Measurements from ENCODE around the gene ZNF783.

Gene ZNF783

DNA sequence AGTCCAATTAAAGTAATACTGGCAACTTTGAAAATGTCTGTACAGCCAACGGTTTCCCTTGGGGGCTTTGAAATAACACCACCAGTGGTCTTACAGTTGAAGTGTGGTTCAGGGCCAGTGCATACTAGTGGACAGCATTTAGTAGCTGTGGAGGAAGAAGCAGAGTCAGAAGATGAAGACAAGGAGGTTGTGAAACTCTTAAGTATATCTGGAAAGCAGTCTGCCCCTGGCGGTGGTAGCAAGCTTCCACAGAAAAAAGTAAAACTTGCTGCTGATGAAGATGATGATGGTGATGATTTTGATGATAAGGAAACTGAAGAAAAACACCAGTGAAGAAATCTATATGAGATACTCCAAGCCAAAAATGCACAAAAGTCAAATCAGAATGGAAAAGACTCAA lies 72.2 kb downstream of the ZNF783 start:
- no peaks in the 10 kb centered on the region for H4K20me1 ChIP-seq (ENCODE audit: control insufficient read depth, insufficient read depth, low read depth, low read length)
- no peaks in the 10 kb centered on the region for H3K9me2 ChIP-seq (replicated peaks; ENCODE audit: control insufficient read depth, low read length)
- no peak for TF ChIP-seq EZH2phosphoT487 (IDR thresholded peaks at IDR 0.05; ENCODE audit: borderline replicate concordance, low read length)
- no peak overlapping the region for H3K4me2 ChIP-seq (ENCODE audit: low read length)
- no peaks in the 10 kb centered on the region for H3F3A ChIP-seq (ENCODE audit: control insufficient read depth, insufficient read depth)
- no peak overlapping the region for H3K4me3 ChIP-seq (ENCODE audit: low read length)
- 0 out of 2 replicates have a peak, but pooled peaks cover 5% of the 10 kb centered on the region for H3K27me3 ChIP-seq (ENCODE audit: control insufficient read depth, low read length)
- no peaks in the 10 kb centered on the region for H3K79me2 ChIP-seq (ENCODE audit: control insufficient read depth, low read length)
- H3K36me3 ChIP-seq (ENCODE audit: control insufficient read depth, low read length) = no peaks in the 10 kb centered on the region
- no peaks in the 10 kb centered on the region for H3K4me1 ChIP-seq (ENCODE audit: control insufficient read depth, low read length)
- H3K27ac ChIP-seq (ENCODE audit: low read depth, low read length) = no peak overlapping the region
- H3K9me3 ChIP-seq (ENCODE audit: control insufficient read depth, insufficient read depth, low read length) = no peaks in the 10 kb centered on the region
